IPS-15b (cell line): Measurements from ENCODE around the gene TOMM6.
A peak's percentile ranks its signal among the peaks of the same experiment; 100 is the strongest.

Source experiments
- H3K27me3 ChIP-seq: one replicate; pipeline ENCODE4 v1.6.1; 2013; ENCODE audit warnings: low read length; ENCODE audit not compliant: control insufficient read depth, insufficient read depth
- H3K36me3 ChIP-seq: one replicate; pipeline ENCODE4 v1.6.1; 2013; ENCODE audit warnings: low read length; ENCODE audit not compliant: control insufficient read depth, insufficient read depth
- H3K4me1 ChIP-seq: one replicate; pipeline ENCODE4 v1.6.1; 2013; ENCODE audit warnings: mild to moderate bottlenecking, low read length; ENCODE audit not compliant: control insufficient read depth, insufficient read depth
- H3K4me3 ChIP-seq: one replicate; pipeline ENCODE4 v1.5.1; 2013; ENCODE audit warnings: low read depth, low read length
- H3K9ac ChIP-seq: one replicate; pipeline ENCODE4 v1.6.1; 2013; ENCODE audit warnings: low read depth, mild to moderate bottlenecking, low read length
- H3K9me3 ChIP-seq: one replicate; pipeline ENCODE4 v1.6.1; 2013; ENCODE audit warnings: mild to moderate bottlenecking, low read length; ENCODE audit not compliant: control insufficient read depth, insufficient read depth

TOMM6 gene

GRCh38 chr6:41787219-41787917, at the start of gene TOMM6:
Gene TOMM6, plus strand, starts transcription at chr6:41787694. Its CDS starts 4 bp downstream, at chr6:41787698.
- H3K9ac ChIP-seq, result peak within 1 kb of the TSS; percentile 98
- no peaks in the 10 kb centered on the region for H3K4me1 ChIP-seq
- H3K27me3 ChIP-seq, result peaks cover 36% of the 10 kb centered on the region
- no peaks in the 10 kb centered on the region for H3K36me3 ChIP-seq
- no peaks in the 10 kb centered on the region for H3K9me3 ChIP-seq
- H3K4me3 ChIP-seq, result peak within 1 kb of the TSS; percentile 100

DNA sequence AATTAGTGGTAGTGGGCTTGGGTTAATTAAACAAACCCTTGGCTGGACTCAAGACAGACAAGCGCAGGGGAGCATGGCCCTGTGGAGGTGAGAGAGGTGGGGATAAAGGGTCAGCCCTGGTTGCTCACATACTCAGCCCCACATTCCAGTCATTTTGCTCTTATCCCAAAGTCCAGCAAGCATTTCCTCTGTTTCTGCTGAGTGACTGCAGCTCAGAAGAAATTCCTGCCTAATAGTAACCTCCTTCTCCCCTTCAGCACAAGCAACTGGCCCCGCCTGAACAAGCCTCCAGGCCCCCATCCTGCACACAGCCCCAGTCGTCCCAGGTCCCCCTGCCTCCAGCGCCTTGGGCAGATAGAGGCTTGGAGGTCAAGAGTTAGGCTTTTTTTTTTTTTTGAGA, 48.5 kb upstream of the TOMM6 start:
- no peaks in the 10 kb centered on the region for H3K27me3 ChIP-seq
- H3K36me3 ChIP-seq, result no peaks in the 10 kb centered on the region
- no peak overlapping the region for H3K9ac ChIP-seq
- H3K4me1 ChIP-seq, result peaks cover 5% of the 10 kb centered on the region
- H3K9me3 ChIP-seq, result no peaks in the 10 kb centered on the region
- H3K4me3 ChIP-seq, result no peak overlapping the region

DNA sequence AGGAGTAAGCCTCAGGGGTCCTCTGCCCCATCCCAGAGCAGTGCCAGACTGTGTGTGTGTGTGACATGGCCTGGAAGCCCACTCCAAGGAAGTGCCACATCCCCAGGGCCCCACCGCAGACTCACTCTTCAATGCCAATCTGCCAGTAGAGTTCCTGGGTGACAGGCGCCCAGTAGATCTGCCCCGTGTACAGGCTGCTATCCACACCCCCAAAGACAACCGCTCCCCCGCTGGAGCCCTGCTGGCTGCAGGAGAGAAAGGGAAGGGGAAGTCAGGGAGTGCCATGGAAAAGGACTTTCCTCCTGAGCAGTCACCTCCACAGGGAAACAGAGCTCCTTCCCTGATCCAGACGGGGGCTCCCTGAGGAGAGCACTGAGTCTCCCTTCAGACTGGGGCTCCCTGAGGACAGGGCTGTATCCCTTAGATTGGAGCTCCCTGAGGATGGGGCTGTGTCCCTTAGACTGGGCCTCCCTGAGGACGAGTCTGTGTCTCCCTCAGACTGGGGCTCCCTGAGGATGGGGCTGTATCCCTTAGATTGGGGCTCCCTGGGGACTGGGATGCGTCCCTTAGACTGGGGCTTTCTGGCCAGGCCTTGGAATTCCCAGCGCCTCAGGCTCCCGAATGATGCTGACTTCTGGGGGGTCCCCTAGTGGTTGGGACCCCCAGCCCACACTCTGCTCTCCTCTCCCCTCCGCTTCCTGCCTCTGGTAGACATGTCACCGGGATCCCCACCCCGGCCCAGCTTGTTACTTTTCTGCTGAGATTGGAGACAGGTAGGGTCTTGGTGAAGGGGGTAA, 46.9 kb upstream of the TOMM6 start:
- Histone ChIP-seq H3K4me1 (peaks cover 5% of the 10 kb centered on the region), H3K36me3 (no peaks in the 10 kb centered on the region), H3K4me3 (no peak overlapping the region), H3K9ac (no peak overlapping the region), H3K27me3 (no peaks in the 10 kb centered on the region), H3K9me3 (no peaks in the 10 kb centered on the region)

- no peaks in the 10 kb centered on the region for H3K36me3 ChIP-seq
- H3K9ac ChIP-seq, result no peak overlapping the region
- H3K27me3 ChIP-seq, result no peaks in the 10 kb centered on the region
- no peaks in the 10 kb centered on the region for H3K9me3 ChIP-seq
- H3K4me3 ChIP-seq, result no peak overlapping the region
- H3K4me1 ChIP-seq, result no peaks in the 10 kb centered on the region
Measured at GRCh38 chr6:41741625-41742490, 45.6 kb upstream of the TOMM6 start.

DNA sequence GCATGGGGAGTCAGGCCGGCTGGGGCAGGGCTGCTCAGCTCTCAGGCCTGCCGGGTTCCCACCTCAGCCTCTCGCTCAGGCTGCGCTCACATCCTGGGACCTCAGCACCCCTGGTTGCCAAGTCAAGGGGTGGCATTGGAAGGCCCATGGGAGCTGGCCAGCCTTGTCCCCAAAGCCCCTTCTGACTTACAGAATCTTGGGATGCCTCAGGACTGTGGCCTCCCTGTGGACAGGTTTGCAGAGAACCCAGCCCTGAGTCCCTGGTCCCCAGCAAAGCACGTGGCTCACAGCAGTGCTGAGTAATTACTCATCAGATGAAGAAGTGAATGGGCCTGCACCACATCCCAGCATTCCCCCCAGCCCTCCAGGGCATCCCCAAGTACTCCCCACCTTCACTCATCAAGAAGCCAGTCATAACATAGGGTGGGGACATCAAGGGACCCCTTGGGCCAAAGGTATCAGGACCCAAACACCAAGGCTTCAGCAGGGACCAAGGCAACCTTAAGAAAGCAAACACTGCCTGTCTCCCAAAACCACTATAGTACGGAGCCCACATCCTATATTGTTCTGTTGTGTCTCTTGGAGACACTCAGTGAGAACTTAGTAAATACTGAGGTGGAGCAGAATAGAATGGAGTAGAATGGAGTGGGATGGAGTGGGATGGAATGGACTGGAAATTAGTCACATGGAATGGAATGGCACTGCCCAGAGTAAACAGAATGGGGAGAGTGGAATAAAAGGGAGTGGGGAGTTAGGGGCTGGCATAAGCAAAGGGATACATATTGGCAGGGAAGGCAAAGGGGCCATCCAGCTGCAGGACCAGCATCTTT, 43.9 kb upstream of the TOMM6 start:
- no peak overlapping the region for H3K4me3 ChIP-seq
- no peaks in the 10 kb centered on the region for H3K36me3 ChIP-seq
- H3K27me3 ChIP-seq, result no peaks in the 10 kb centered on the region
- no peaks in the 10 kb centered on the region for H3K9me3 ChIP-seq
- no peaks in the 10 kb centered on the region for H3K4me1 ChIP-seq
- no peak overlapping the region for H3K9ac ChIP-seq

DNA sequence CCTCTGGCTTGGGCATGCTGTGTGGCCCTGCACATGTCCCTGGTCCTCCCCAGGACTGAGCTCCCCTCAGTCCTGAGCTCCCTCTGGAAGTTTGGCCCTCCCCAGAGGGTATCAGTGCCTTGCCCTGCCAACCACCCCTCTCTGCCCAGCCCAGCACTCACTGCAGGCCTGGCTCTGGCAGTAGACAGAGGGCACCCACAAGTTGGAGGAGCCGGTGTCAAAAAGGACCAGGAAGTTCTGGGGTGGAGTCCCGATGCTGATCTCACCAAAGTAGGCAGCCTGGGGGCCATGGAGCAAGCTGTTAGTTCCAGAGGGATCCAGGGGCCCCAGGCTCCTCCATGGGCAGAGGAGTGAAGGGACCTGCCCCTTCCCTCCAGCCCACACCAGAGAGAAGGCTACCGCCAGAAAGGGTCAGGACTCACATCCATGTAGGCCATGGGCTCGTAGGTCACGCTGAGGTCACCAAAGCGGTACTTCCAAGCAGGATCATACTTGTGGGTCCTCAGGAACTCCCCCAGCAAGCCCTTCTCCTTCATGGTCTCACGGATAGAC, 43.2 kb upstream of the TOMM6 start:
- Histone ChIP-seq H3K4me1 (no peaks in the 10 kb centered on the region), H3K27me3 (no peaks in the 10 kb centered on the region), H3K9me3 (no peaks in the 10 kb centered on the region), H3K4me3 (no peak overlapping the region), H3K36me3 (no peaks in the 10 kb centered on the region), H3K9ac (no peak overlapping the region)

- H3K27me3 ChIP-seq, result no peaks in the 10 kb centered on the region
- H3K4me1 ChIP-seq, result no peaks in the 10 kb centered on the region
- no peaks in the 10 kb centered on the region for H3K9me3 ChIP-seq
- no peak overlapping the region for H3K4me3 ChIP-seq
- no peaks in the 10 kb centered on the region for H3K36me3 ChIP-seq
- H3K9ac ChIP-seq, result no peak overlapping the region
Measured at GRCh38 chr6:41746107-41746506, 41.4 kb upstream of the TOMM6 start.

DNA sequence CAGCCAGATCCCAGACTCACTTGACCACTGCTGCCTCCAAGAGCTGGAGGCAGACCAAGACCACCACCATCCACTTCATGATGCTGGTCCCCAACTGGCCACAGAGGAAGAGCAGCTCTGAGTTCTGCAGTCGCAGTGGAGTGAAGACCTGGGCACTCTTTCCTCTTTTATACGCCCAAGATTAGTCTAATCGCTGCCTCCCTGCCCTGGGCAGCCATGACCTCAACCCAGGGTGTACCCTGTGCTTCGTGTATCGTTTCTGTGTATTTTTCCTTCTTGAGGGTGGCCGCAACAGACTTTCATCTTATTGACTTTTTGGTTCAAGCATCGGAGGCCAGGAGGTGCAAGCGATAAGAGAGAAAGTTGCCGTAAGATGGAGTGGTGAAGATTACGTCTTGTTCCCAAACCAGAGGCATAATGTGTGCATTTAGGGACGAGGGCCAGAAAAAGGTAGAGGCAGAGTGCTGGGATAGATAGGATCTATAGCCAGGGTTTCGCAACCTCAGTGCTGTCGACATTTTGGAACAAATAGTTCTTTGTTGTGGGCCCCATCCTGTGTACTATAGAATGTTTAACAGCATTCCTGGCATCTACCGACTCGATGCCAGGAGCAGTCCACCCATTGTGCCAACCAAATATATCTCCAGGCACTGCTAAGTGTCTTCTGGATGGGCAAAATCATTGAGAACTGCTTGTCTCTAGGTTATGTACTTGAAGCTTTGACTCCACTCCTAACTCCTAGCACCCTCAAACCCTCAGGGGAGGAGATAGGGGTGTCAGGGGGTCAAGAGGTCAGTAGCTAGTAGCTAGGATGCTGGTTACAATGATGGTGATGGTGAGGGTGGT, 40.0 kb upstream of the TOMM6 start, which contains the start of gene PGC:
Gene PGC (minus strand): TSS at position 142 of the 846 bp plus-strand sequence. CDS start 63 bp downstream, at position 79.
- H3K4me3 ChIP-seq, result no peak within 1 kb of the TSS
- H3K9ac ChIP-seq, result no peak within 1 kb of the TSS
- no peaks in the 10 kb centered on the region for H3K4me1 ChIP-seq
- no peaks in the 10 kb centered on the region for H3K27me3 ChIP-seq
- H3K9me3 ChIP-seq, result no peaks in the 10 kb centered on the region
- no peaks in the 10 kb centered on the region for H3K36me3 ChIP-seq

DNA sequence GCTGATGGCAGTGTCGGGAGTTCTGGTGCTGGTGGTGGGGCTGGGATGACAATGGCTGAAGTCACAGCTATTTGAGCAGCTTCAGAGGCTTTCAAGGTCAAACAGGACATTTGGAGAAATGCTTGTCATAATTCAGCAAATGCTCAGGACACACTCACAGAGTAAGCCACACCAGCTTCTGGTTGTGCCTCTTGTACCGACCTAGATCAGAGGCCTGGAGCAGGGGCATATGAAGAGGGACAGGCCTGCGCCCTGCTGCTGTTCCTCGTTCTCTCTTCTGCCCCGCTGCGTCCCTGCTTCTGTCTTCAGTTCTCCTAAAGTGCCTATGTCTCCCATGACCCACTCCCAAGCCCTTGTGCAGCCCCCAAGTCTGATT, 39.4 kb upstream of the TOMM6 start:
- Histone ChIP-seq H3K9me3 (no peaks in the 10 kb centered on the region), H3K4me3 (no peak overlapping the region), H3K36me3 (no peaks in the 10 kb centered on the region), H3K9ac (no peak overlapping the region), H3K27me3 (no peaks in the 10 kb centered on the region), H3K4me1 (no peaks in the 10 kb centered on the region)

- Histone ChIP-seq H3K9ac (no peak overlapping the region), H3K4me3 (no peak overlapping the region), H3K36me3 (no peaks in the 10 kb centered on the region), H3K27me3 (no peaks in the 10 kb centered on the region), H3K9me3 (no peaks in the 10 kb centered on the region), H3K4me1 (no peaks in the 10 kb centered on the region)
Measured at GRCh38 chr6:41748542-41748941, 39.0 kb upstream of the TOMM6 start.
